ENCODE results near the gene CD79A.

DNA sequence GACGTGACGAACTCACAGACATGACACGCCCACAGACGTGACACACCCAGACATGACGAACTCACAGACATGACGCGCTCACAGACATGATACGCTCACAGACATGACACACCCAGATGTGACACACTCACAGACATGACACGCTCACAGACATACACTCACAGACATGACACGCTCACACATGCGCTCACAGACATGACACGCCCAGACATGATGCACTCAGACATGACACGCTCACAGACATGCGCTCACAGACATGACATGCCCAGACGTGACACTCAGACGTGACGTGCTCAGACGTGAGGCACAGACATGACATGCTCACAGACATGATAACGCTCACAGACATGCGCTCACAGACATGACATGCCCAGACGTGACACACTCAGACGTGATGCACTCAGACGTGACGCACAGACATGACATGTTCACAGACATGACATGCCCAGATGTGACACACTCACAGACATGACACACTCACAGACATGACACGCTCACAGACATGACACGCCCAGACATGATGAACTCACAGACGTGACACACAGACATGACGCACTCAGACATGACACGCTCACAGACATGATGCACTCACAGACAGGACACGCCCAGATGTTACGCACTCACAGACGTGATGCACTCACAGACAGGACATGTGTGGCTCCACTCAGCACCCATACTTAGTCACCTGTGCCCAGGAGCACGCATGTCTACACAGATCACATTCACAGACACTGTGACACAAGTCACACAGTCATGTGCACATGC is 43.1 kb downstream of the CD79A start:
- TF ChIP-seq, protein P1, sequence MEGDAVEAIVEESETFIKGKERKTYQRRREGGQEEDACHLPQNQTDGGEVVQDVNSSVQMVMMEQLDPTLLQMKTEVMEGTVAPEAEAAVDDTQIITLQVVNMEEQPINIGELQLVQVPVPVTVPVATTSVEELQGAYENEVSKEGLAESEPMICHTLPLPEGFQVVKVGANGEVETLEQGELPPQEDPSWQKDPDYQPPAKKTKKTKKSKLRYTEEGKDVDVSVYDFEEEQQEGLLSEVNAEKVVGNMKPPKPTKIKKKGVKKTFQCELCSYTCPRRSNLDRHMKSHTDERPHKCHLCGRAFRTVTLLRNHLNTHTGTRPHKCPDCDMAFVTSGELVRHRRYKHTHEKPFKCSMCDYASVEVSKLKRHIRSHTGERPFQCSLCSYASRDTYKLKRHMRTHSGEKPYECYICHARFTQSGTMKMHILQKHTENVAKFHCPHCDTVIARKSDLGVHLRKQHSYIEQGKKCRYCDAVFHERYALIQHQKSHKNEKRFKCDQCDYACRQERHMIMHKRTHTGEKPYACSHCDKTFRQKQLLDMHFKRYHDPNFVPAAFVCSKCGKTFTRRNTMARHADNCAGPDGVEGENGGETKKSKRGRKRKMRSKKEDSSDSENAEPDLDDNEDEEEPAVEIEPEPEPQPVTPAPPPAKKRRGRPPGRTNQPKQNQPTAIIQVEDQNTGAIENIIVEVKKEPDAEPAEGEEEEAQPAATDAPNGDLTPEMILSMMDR (conservative IDR thresholded peaks at IDR 0.05 in 1 of 2, IDR thresholded peaks at IDR 0.05 in 1 of 2; ENCODE audit: low read depth in 1 of 2, low read length in 2 of 2), result no peak
- TF ChIP-seq EZH2 (IDR thresholded peaks at IDR 0.05; ENCODE audit: low read length, missing control alignments), result no peak
